Muscle layer of colon (tissue), 2 donors: ENCODE data around the gene ARMH4.

Experiments
- H3K27ac ChIP-seq: one replicate; pipeline ENCODE4 v1.7.0; 2013; ENCODE audit warnings: low read depth, mild to moderate bottlenecking, low read length, moderate library complexity
- H3K27me3 ChIP-seq, 2 donors: one replicate each; pipeline ENCODE4 v1.7.0; 2013; ENCODE audit warnings: low read length in 2 of 2, mild to moderate bottlenecking in 2 of 2; ENCODE audit not compliant: insufficient read depth in 2 of 2, control insufficient read depth in 1 of 2
- H3K36me3 ChIP-seq: one replicate; pipeline ENCODE4 v1.7.0; 2013; ENCODE audit warnings: mild to moderate bottlenecking, low read length; ENCODE audit not compliant: insufficient read depth
- H3K4me1 ChIP-seq: one replicate; pipeline ENCODE4 v1.7.0; 2013; ENCODE audit warnings: mild to moderate bottlenecking, low read length; ENCODE audit not compliant: insufficient read depth
- H3K4me3 ChIP-seq, 2 donors: one replicate each; pipeline ENCODE4 v1.7.0; 2013; ENCODE audit warnings: low read length in 2 of 2, low read depth in 1 of 2, mild to moderate bottlenecking in 1 of 2, moderate library complexity in 1 of 2
- H3K9ac ChIP-seq: one replicate; pipeline ENCODE4 v1.7.0; 2013; ENCODE audit warnings: low read length
- H3K9me3 ChIP-seq: one replicate; pipeline ENCODE4 v1.7.0; 2013; ENCODE audit warnings: mild to moderate bottlenecking, low read length
- donor health status: abdominal sarcoma.
- donor health status: Adenocarcinoma of cecum.

ARMH4 gene, protein sequence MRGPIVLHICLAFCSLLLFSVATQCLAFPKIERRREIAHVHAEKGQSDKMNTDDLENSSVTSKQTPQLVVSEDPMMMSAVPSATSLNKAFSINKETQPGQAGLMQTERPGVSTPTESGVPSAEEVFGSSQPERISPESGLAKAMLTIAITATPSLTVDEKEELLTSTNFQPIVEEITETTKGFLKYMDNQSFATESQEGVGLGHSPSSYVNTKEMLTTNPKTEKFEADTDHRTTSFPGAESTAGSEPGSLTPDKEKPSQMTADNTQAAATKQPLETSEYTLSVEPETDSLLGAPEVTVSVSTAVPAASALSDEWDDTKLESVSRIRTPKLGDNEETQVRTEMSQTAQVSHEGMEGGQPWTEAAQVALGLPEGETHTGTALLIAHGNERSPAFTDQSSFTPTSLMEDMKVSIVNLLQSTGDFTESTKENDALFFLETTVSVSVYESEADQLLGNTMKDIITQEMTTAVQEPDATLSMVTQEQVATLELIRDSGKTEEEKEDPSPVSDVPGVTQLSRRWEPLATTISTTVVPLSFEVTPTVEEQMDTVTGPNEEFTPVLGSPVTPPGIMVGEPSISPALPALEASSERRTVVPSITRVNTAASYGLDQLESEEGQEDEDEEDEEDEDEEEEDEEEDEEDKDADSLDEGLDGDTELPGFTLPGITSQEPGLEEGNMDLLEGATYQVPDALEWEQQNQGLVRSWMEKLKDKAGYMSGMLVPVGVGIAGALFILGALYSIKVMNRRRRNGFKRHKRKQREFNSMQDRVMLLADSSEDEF

DNA sequence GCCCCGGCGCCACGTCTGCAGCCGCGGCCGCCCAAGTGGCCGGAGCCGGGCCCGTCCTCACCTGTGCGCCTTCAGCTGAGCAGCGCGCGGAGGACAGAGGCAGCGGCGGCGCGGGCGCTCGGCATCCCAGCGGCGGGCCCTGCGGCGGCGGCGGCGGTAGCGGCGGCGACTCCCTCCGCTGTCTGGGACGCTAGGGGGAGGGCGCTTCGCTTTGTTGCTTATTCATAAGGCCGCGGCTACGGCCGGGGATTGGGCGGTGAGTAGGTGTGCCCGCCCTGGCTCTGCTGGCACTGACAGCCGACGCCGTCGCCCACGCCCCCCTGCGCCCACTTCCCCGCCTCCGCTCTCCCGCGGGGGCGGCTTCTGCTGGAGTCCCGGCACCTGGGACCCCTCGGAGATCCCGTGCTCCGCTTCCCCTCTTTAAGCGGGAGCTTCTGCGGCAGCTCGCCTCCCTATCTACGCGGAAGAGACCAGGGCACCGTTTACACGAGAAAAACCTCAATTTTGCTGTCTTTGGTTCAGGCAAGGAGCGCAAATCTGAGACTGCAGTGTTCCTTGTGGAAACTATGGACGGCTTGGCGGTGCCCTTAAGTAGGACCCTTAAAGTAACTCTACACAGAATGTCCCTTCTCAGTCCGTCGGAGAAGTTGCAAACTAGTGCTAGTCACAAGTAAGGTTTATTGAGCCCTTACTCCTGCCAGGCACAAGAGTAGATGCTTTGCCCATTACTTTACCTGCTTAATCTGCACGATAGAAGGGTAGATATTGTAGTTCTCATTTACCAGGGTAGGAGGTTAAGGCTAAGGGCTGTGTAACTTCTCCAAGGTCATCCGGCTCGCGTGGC, at the start of gene ARMH4:
ARMH4 (minus strand) TSS at position 200 of the 844 bp plus-strand sequence. CDS start 12,855 bp downstream, outside the sequence.
- Histone ChIP-seq H3K9me3 (no peaks in the 10 kb centered on the region), H3K36me3 (no peaks in the 10 kb centered on the region), H3K27ac (peak within 1 kb of the TSS; percentile 43), H3K27me3 (peaks cover 0 to 4% of the 10 kb centered on the region in 2 donors), H3K4me1 (peaks cover 6% of the 10 kb centered on the region), H3K9ac (peak within 1 kb of the TSS; percentile 35), H3K4me3 (peak within 1 kb of the TSS; percentile 78 to 83)

DNA sequence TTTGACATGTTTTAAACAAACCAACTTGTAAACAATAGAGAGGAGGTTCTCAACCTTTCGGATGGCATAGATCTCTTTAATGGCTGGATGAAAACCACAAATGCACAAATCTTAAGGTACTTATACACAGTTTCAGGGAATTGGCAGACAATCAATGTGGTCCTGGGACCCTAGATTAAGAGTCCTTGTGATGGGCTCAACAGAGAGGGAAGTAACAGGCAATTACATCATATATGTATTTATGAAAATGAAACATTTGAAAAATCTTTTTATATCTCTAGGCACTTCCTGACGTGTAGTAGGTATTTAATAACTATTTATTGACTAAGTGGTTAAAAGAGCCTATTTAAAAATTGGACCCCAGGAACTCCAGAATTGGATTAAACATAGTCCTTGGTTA, 48.8 kb upstream of the ARMH4 start:
- no peaks in the 10 kb centered on the region for H3K9me3 ChIP-seq
- no peaks in the 10 kb centered on the region for H3K36me3 ChIP-seq
- peaks cover 7% of the 10 kb centered on the region for H3K4me1 ChIP-seq
- H3K9ac ChIP-seq = peak overlapping the region; percentile 90
- H3K27ac ChIP-seq = peak overlapping the region; percentile 75
- H3K4me3 ChIP-seq = peak overlapping the region; percentile 73 to 77
- no peaks in the 10 kb centered on the region for H3K27me3 ChIP-seq

DNA sequence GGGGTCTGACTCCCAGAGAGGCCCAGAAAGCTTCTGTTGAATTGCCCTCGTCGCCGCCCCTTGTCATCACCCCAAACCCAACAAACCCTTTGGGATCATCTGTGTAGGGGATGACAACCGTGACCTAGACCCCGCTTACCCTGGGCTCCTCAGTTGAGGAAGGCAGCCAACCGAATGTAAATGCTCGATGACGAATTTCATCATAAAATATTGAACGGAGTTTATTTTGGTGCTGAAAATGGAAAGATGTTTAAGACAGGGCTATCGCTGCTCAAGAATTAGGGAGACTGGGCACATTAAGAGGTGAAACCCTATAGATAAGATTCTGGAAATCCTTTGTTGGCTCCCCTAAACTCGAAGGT, 48.4 kb upstream of the ARMH4 start:
- Histone ChIP-seq H3K4me1 (peaks cover 7% of the 10 kb centered on the region), H3K4me3 (peak overlapping the region; percentile 73 to 77), H3K9ac (peak overlapping the region; percentile 90), H3K27me3 (no peaks in the 10 kb centered on the region), H3K9me3 (no peaks in the 10 kb centered on the region), H3K27ac (peak overlapping the region; percentile 75), H3K36me3 (no peaks in the 10 kb centered on the region)

DNA sequence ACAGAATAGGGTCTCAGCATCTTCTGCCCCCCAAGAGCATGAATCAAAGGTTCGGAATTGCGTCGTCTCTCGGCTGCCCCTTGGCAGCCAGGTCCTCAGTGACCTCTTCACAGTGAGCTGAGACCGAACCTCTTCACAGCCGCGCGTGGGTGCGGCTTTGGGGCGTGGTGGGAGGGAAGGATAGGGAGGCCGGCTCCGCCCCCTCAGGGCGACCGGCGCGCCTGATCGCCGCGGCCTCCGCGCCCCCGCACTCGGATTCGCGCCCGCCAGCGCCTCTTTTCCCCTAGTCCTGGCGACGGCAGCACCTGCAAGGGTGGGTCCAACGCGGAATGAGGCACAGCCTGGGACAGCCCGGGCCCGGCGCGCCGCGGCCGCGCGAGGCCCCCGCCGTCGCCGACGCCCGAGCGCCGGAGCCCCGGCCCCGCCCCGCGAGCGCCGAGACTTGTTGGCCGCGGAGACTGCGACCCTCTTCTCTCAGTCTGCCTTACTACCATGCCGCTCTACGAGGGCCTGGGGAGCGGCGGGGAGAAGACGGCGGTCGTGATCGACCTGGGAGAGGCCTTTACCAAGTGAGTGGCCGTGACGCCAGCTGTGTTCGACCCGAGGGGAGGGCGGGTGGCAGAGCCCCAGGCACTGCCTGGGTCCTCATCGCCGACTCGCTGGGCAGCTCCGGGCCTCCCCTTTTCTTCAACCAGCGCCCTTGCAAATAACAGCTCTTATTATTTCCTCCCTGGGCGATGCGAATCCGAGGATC, 47.9 kb upstream of the ARMH4 start, which contains the start of gene ACTR10:
ACTR10 (plus strand) TSS at position 424 of the 754 bp plus-strand sequence; CDS start at position 493, 69 bp downstream.
- peaks cover 7% of the 10 kb centered on the region for H3K4me1 ChIP-seq
- no peaks in the 10 kb centered on the region for H3K9me3 ChIP-seq
- peak within 1 kb of the TSS; percentile 75 for H3K27ac ChIP-seq
- no peaks in the 10 kb centered on the region for H3K36me3 ChIP-seq
- H3K9ac ChIP-seq = peak within 1 kb of the TSS; percentile 90
- H3K4me3 ChIP-seq = peak within 1 kb of the TSS; percentile 73 to 88
- H3K27me3 ChIP-seq = no peaks in the 10 kb centered on the region

DNA sequence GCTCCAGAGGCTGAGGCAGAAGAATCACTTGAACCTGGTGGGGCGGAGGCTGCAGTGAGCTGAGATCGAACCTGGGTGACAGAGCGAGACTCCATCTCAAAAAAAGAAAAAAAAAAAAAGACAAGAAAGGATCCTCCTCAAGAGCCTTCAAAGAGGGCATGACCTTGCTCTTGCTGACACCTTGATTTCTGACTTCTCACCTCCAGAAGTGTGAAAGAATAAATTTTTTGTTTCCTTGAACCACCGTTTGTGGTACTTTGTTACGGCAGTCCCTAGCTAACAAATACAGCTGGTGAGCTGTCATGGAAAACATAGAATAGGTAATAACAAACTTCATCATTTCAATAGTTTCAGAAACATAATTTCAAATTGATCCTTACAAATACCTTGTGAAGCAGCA, 46.1 kb upstream of the ARMH4 start:
- Histone ChIP-seq H3K4me3 (no peak overlapping the region), H3K9ac (no peak overlapping the region), H3K27me3 (no peaks in the 10 kb centered on the region), H3K9me3 (no peaks in the 10 kb centered on the region), H3K27ac (no peak overlapping the region), H3K36me3 (no peaks in the 10 kb centered on the region), H3K4me1 (peaks cover 7% of the 10 kb centered on the region)

DNA sequence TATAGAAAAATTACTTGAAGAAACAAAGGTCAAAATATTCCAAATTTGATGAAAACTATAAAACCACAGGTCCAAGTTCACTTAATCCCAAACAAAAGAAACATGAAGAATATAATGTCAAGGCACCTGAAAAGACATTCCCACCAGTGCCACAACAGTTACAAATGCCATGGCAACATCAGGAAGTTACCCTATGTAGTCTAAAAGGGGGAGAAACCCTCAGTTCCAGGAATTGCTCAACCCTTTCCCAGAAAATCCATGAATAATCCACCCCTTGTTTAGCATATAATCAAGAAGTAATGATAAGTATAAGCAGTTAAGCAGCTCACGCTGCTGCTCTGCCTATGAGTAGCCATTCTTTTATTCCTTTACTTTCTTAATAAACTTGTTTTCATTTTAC, 44.2 kb upstream of the ARMH4 start:
- no peak overlapping the region for H3K27ac ChIP-seq
- peaks cover 7% of the 10 kb centered on the region for H3K4me1 ChIP-seq
- no peaks in the 10 kb centered on the region for H3K27me3 ChIP-seq
- no peak overlapping the region for H3K4me3 ChIP-seq
- H3K9ac ChIP-seq = no peak overlapping the region
- H3K36me3 ChIP-seq = no peaks in the 10 kb centered on the region
- no peaks in the 10 kb centered on the region for H3K9me3 ChIP-seq

DNA sequence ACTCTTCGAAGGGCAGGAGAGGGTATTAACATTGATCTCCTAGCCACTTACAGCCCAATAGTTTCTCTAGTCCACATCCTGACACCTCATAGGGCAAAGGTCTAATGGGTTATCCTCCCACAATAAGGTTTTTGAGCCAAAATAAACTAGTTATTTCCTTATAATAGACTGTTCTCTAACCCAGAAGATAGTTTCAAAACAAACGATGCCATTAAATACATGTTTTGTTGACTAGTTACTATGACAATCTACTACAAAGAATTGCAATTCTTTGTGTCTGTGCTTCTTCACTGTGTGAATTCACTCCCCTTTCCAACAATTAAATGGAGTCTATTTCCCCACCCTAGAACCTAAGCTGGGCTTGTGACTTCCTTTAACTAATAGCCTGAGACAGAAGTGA, 41.5 kb upstream of the ARMH4 start:
- H3K27ac ChIP-seq = no peak overlapping the region
- H3K4me3 ChIP-seq = no peak overlapping the region
- H3K27me3 ChIP-seq = no peaks in the 10 kb centered on the region
- peaks cover under 1% of the 10 kb centered on the region for H3K4me1 ChIP-seq
- no peaks in the 10 kb centered on the region for H3K9me3 ChIP-seq
- no peak overlapping the region for H3K9ac ChIP-seq
- H3K36me3 ChIP-seq = no peaks in the 10 kb centered on the region

DNA sequence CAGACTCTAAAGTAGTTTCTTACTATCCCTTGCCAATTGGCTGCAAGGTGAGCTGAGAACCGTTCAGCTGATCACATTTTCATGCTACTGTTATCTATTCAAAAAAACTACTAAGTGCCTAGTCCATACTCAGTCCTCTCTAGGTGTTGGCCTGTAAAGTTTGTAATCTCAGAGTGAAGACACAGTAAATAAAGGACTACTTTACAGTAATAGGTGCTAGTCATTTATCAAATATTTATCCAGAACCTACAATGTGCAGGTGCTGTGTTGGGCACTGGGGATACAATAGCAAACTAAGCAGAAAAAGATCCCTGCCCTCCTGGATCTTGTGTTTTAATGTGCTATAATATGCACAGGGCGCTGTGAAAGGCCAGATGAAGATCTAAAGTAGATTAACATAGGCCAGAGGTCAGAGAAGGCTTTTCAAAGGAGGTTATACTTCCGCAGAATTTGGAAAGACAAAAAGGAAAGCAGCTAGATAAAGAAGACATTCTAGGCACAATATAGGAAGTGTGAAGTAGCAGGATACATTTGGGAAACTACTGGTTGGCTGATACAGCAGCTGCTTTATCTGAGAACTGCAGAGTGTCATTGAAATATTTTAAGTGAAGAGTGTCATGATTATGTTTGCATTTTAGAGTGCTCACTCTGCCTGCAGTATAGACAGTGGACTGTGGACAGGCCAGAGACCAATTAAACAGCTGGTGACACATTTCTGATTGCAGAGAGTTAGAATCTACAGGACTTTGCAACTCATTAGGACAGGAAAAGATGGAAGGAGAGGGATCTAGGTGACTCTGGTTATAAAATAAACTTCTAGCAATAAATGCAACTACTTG, 40.0 kb upstream of the ARMH4 start:
- H3K9ac ChIP-seq = no peak overlapping the region
- no peak overlapping the region for H3K27ac ChIP-seq
- H3K9me3 ChIP-seq = no peaks in the 10 kb centered on the region
- no peaks in the 10 kb centered on the region for H3K27me3 ChIP-seq
- H3K4me1 ChIP-seq = no peaks in the 10 kb centered on the region
- H3K36me3 ChIP-seq = no peaks in the 10 kb centered on the region
- H3K4me3 ChIP-seq = no peak overlapping the region

DNA sequence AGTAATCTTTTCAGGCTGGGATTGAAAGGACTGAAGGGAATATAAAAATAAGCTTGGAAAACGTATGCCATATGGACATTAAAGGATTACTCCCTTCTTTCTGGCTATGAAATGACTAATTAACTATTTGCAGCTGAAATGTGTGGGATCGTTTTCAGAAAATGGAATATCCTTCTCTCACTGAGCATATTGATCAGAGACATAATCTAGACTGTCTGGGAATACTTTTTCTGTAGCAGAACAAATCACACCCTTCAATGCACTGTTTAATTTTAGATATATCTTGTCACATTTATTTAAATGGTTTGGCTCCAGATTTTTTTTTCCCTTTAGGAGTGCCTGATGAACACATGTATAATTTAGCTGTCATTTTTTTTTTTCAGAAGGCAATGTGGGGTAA, 37.2 kb upstream of the ARMH4 start:
- Histone ChIP-seq H3K4me3 (no peak overlapping the region), H3K9me3 (no peaks in the 10 kb centered on the region), H3K36me3 (no peaks in the 10 kb centered on the region), H3K27me3 (no peaks in the 10 kb centered on the region), H3K9ac (no peak overlapping the region), H3K4me1 (no peaks in the 10 kb centered on the region), H3K27ac (no peak overlapping the region)

DNA sequence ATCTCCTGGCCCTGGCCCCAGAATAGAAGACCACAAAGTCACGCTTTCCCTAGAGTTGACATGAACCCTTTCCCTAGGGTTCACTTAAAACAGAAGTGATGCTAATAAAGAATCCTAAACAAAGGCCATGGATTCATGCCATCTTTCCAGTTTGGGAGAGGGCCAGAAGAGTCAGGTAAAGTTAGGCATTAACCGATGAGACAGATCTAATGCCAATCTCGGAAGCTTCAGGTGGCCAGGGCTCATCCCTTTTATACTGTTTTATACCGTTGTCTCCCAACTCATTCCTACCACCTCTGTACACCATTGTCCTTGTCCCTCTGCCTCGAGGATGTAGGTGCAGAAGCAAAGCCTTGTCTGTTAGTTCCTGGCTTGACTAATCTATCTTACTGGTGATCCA, 25.1 kb upstream of the ARMH4 start:
- Histone ChIP-seq H3K27ac (no peak overlapping the region), H3K27me3 (no peaks in the 10 kb centered on the region)

More for the DNA sequence above, 25.1 kb upstream of the ARMH4 start:
- Histone ChIP-seq H3K4me1 (no peaks in the 10 kb centered on the region), H3K9ac (no peak overlapping the region), H3K36me3 (no peaks in the 10 kb centered on the region), H3K4me3 (no peak overlapping the region), H3K9me3 (no peaks in the 10 kb centered on the region)
